HCEC 1CT (cell line): ENCODE measurements around the gene ROPN1B.
A peak's percentile ranks its signal among the peaks of the same experiment; 100 is the strongest.
"Not testable (repeated sequence)": the region's sequence is repeated elsewhere in the genome, so short reads cannot be mapped to it uniquely, and the experiment has no call there.

Source experiments
- DNase-seq: peaks from one replicate; pipeline ENCODE4 v3.0.0-alpha.2; 2017

ROPN1B gene

DNA sequence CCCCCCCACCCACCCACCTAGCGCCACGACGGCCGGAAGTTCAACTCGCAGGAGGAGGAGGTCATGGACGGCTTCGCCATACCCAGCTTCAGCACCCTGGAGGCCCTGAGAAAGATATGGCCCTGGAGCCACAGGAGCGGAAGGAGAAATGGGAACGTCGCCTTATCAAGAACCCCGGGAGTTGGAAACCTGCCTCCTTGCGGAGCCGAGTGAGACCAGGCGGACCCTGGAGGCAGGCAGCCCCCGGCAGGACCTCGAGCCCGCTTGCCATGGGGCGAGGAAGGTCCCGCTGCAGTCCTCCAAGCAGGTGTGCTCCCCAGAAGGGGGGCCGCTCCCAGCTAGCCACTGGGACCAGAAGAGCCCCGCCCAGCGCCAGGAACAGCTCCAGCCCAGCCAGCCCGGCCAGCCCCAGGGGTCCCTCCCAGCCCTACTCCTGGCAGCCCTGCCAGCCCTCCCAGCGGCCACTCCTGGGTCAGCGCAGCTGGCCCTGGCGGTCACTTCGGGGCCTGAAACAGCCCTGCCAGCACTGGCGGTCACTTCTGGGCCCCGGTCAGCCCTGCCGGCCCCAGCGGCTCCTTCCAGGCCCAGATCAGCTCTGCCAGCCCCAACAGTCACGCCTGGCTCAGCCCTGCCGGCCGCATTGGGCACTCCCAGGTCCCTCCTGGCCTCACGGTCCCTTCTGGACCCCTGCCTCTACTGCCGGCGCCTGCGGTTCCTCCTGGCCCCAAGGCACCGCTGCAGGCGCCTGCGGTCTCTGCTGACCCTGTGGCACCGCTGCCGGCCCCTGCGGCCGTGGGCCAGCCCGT is 10.3 kb upstream of the ROPN1B start:
- no peak for DNase-seq

- no peak for DNase-seq
Observed at GRCh38 chr3:125959317-125960065, 9.5 kb upstream of the ROPN1B start.

DNA sequence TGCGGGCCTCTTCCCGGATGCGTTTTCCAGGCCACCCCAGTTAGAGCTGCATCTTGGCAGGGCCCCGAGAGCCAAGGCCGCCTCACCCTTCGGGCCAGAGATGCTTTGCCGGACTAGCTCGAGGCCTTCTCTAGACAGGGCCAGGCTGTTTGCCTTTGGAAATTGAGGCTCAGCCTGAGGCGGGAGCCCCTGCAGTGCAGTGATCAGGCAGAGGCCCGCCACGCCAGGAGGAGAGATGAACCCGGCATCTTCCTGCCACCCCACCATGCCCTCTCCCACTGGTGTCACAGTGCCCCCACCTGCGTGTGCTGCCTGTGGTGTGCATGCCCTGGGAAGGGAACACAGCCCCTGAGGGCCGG is 8.9 kb upstream of the ROPN1B start:
- no peak for DNase-seq

- DNase-seq: no peak
Observed at GRCh38 chr3:125960456-125961288, 8.3 kb upstream of the ROPN1B start.

DNA sequence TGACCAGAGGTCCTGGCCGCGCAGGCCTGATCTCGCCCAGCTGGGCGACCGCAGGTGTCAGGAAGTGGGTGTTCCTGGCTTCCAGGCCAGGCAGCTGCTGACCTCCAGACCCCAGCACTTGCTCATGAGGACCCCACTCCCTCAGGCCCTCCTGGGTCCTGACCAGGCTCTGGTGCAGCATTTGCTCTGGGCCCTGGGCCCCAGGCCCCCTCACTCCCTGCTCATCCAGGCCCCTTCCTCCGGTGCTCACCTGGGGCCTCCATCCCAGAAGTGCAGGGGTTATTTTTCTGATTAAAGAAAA is 7.7 kb upstream of the ROPN1B start:
- DNase-seq: no peak

DNA sequence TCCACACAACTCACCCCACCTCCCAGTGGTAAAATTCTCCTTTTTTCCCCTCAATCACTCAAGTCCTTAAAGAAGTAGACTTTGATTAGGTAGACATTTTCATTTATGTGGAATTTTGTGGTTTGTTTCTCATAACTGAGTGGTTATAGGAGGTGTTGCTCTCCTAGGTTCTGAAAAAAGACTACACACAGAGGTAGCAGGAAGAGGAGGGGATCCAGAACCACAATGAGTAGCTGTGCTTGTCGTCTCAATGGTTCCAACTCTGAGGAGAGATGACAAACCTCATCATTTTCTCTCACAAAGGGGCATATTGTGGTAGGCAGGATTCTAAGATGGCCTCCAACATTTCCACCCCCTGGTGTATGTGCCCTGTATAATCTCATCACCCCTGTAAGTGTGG is 5.1 kb upstream of the ROPN1B start:
- not testable (repeated sequence) for DNase-seq

DNA sequence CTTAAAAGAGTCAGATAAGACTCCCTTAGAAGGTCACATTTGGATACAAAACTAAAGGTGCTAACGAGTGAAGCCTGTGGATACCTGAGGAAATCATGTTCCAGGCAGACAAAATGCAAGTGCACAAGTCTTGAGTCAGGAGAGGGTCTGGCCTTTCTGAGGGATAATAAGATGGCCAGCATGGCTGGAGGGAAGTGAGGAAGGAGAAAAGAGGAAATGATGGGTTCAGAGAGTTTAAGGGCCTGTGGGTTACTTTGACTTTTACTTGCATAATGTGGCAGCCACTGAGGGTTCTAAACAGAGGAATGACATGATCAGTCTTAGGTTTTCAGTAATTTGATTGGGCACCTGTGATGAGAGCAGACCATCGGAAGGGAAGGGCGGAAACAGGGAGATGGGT is 3.5 kb upstream of the ROPN1B start:
- DNase-seq: no peak

DNA sequence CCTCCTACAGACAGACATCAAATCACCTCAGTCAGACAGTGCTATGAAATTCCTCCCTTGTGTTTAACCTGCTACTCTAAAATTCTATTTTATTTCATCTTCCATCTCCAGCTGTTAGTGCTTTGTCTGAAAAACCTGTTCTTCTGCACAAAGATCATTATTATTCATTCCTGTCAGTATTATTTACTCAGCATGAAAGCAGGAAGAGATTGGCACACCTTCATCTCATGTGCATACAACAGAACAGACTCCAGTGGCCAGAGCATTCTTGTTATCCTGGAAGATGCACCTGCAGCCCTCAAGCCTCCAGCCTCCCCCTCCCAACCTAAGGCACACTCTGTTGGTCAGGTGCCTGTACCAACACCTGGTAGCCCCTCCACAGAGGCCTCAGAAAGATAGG is 1.8 kb upstream of the ROPN1B start:
- no peak for DNase-seq

DNA sequence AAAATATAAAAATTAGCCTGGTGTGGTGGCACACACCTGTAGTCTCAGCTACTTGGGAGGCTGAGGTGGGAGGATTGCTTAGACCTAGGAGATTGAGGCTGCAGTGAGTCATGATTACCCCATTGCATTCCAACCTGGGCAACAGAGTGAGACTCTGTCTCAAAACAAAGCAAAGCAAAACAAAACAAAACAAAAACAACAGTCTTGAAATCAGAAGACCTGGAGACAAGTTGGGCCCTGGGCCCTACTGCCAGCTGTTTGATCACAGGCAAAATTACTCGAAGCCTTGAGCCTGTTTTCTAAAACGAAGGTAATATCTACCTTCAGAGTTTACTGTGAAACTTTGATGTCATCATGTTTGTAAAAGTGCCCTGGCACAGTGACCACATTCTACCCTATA is 857 bp upstream of the ROPN1B start:
- not testable (repeated sequence) for DNase-seq

DNA sequence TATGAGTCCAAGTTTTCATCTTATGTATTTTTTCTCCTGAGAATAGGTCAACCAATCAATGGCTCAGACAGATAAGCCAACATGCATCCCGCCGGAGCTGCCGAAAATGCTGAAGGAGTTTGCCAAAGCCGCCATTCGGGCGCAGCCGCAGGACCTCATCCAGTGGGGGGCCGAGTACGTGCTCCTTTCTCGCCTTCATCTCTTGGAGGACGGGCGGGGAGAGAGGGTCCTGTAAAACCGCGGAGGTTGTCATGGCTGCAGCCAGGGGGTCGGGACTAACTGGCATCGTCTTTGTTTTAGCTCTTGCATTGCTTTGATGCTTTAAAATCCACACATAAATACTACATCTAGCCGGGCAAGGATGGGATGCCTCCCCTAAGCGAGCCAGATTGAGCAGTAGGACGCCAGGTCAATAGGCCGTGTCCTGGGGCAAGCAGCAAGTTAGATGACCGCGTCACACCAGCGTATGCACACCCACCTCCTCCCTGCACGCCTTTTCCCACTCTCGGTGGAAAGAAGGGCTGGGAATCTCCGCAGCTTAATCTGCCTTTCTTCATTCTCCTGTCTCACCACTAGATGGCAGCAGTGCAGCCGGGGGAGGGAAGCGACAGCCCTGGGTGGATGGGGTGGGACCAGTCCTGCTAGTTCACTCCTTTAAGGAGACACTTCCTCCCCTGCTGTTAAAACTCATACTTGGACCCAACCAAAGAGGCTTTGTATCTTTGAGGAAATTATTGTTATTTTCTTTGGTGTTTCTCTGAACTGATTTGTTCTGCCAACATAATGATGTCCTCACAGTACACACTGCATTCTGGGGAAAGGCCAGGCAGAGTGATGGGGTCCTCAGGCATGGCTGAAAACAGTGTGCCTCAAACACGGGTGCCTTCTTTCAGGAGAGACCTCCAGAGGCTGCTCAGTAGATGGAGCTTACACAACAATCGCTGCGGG is 3.3 kb downstream of the ROPN1B start:
- not testable (repeated sequence) for DNase-seq

DNA sequence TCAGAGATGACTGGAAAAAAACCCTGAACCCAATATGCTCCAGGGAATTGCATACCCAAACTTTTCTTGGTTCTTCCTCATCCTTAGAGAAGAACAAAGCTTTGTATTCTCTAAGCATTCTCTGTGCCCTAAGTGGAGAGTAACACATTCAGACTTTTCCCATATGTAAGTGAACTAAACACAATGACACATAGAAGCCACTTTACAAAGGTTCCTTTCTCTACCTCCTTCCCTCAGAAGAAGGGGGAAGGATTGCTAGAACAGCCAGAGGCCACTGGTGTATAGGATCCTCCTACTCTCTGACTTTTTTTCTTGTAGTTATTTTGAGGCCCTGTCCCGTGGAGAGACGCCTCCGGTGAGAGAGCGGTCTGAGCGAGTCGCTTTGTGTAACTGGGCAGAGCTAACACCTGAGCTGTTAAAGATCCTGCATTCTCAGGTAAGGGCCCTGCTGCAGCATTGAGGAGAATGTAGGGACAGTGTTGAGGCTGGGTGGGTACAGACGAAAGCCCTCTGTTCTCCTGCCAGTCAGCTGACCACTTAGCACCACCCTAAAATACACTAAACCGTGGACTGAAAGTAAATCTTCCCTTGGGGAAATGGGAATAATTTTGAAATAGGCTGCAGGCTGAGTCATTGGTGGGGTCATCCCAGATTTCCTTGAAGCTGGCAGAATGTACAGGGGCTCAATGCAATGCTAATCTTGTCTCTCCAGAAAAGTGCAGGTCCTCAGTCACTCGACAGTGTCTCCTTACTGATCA is 6.4 kb downstream of the ROPN1B start:
- peak; percentile 11 for DNase-seq

DNA sequence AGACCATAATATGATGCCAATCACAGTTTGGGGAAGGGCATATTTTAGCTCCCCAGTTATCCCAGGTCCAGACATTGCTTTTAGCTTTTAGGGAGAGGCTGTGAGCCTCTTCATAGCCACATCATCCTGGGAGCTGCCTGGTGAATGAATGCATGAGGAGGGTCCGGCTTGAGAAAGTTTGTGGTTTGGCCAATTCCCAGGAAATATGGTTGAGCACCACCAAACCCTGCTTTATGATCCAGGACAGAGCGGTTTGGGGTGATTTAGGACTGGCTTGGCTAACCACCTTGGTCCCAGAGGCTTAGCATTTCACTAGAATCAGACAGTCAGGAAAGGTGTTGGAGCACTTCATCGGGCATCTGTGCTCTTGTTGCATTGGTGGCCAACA is 7.0 kb downstream of the ROPN1B start:
- DNase-seq: not testable (repeated sequence)

- not testable (repeated sequence) for DNase-seq
Observed at GRCh38 chr3:125977104-125977503, 8.1 kb downstream of the ROPN1B start.

- not testable (repeated sequence) for DNase-seq
Observed at GRCh38 chr3:125984951-125985350, 16.0 kb downstream of the ROPN1B start.

DNA sequence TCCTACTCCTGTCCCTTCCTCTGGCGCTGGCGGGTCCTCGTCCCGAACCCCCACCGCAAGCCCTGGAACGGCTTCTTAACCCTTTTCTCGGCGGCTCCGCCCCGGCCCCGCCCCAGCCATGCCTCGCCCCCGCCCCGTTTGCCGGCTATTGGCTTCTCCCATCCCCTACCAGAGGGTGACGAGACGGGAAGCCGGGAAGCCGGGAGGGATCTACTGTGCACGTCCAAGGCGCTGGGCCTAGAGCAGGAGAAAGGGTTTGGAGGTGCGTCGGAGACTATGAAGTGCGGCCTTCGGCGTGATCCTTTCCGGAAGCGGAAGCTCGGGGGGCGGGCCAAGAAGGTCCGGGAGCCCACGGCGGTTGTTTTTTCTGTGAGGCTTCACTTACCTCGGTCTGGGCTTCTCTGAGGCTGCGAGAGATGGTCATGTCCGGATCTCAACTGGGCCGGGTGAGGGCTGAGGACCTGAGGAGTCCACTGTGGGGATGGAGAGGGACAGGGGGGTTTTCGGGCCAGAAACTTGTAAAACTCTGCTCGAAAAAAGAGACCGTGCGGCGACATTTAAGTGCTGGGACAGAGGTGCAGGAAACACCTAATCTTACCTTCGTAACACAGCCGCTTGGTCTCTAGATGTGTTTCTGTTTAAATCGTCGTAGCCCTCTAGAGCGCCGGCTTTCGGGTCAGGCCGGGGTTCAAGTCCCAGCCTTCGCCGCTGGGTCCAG is 21.4 kb downstream of the ROPN1B start:
- DNase-seq: peak; percentile 66

- DNase-seq: not testable (repeated sequence)
Observed at GRCh38 chr3:125996751-125997150, 27.8 kb downstream of the ROPN1B start.

DNA sequence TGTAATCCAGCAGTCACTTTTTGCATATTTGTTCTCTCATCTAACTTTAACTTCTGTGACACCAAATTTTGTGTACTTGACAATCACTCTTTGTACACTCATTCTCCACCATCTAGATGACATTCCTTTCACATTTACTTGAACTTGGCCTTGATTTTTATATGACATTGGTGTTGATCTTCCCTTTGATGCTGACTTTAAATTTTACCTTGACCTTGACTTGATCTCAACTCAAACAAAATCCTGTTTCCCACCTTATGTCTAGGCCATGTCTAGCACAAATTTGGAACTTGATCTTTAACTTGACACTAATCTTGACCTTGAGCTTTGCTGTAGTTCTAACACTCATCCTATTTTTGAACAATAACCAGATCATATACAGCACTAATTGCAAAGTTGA is 33.2 kb downstream of the ROPN1B start:
- DNase-seq: no peak

DNA sequence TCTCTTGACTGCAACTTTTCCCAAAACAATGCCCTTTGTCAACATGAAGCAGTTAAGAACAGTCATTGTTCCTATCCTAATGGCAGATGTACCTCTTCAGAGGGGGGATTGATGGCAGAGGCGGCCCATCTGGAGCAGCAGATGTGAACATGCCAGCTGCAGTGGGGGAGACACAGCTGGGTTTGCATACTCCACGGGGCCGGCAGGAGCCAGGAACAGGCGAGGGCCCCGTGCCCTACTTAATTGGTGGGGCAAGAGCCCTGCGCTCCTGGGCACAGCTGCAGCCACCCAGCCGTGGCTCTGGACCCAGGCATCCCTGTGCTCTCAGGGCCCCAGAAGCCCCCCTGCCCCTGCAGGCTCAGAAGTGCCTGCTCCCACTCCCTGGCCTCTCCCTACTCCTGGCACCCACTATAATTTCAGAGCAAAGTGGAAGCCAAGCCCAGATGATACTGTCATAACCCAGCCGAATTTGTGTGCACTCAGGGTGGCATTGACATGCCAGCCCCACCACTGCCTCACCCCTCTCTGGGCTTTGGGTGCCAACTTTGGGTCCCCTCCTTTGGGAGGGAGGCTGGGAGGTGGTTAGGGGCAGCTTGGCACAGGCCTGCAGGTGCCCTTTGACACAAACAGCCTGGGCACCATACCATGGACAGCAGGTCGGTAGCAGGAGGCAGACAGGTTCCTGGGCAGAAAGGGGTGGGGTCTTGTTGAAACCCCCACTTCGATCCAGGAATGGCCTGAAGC is 34.6 kb downstream of the ROPN1B start:
- DNase-seq: no peak

GRCh38 chr3:126004217-126004616 is 35.2 kb downstream of the ROPN1B start:
- no peak for DNase-seq

DNA sequence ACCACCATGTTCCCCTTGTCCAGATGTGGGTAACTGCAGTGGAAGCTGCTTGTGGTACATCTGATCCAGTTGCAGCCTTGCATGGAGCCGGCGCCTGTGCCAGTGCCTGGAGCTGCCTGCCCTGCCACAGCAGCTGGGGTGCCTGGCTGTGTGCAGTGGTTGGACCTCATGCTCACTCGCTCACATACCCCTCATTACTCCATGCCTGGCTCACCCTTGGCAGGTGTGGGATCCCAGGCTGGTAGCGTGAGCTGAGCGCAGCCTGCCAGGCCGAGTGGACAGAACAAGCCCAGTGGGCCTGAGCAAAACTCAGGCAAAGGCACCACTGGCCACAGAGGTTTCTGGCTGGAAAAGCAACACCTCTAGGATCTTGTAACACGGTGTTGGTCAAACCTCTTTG is 35.7 kb downstream of the ROPN1B start:
- DNase-seq: no peak
